Neuronal stem cell (in vitro differentiated cells): ENCODE measurements around the gene TADA2B.

Source experiments
- DNase-seq: peaks from one replicate; pipeline ENCODE4 v3.0.0-alpha.2; 2013; ENCODE audit warnings: low spot score
- H2AFZ ChIP-seq: one replicate; pipeline ENCODE4 v1.6.1; 2013; ENCODE audit warnings: mild to moderate bottlenecking, low read length, inconsistent platforms
- H2AK5ac ChIP-seq: 2 replicates; pipeline ENCODE4 v1.6.1; 2013; ENCODE audit warnings: low read depth, mild to moderate bottlenecking, inconsistent platforms, low read length, moderate library complexity, mixed read lengths
- H2BK120ac ChIP-seq: 2 replicates; pipeline ENCODE4 v1.6.1; 2013; ENCODE audit warnings: low read depth, mild to moderate bottlenecking, inconsistent platforms, low read length, moderate library complexity, mixed read lengths
- H2BK12ac ChIP-seq: one replicate; pipeline ENCODE4 v1.6.1; 2013; ENCODE audit warnings: low read length, inconsistent platforms
- H2BK15ac ChIP-seq: 2 replicates; pipeline ENCODE4 v1.6.1; 2013; ENCODE audit warnings: mild to moderate bottlenecking, low read length, inconsistent platforms, mixed read lengths
- H2BK5ac ChIP-seq: one replicate; pipeline ENCODE4 v1.6.1; 2013; ENCODE audit warnings: inconsistent platforms, mild to moderate bottlenecking, low read length, moderate library complexity
- H3K14ac ChIP-seq: one replicate; pipeline ENCODE4 v1.6.1; 2013; ENCODE audit warnings: low read length, inconsistent platforms
- H3K18ac ChIP-seq: 2 replicates; pipeline ENCODE4 v1.6.1; 2013; ENCODE audit warnings: low read length, inconsistent platforms
- H3K23ac ChIP-seq: 2 replicates; pipeline ENCODE4 v1.6.1; 2013; ENCODE audit warnings: low read depth, mild to moderate bottlenecking, mixed read lengths, low read length, inconsistent platforms; ENCODE audit not compliant: poor library complexity
- H3K27ac ChIP-seq: replicated peaks from 3 replicates; pipeline ENCODE4 v1.5.1; 2013; ENCODE audit warnings: low read length, inconsistent platforms
- H3K27me3 ChIP-seq, 3 experiments: 2 replicates each; pipeline ENCODE4 v1.6.1; 2013; ENCODE audit warnings: low read length in 3 of 3, mild to moderate bottlenecking in 2 of 3, inconsistent platforms in 1 of 3, low read depth in 1 of 3, mixed read lengths in 1 of 3, moderate library complexity in 1 of 3; ENCODE audit not compliant: control insufficient read depth in 3 of 3, insufficient read depth in 3 of 3
- H3K36me3 ChIP-seq, 2 donors: replicated peaks in 1 of 2; 2 replicates each; pipeline ENCODE4 v1.6.1; 2013; ENCODE audit warnings: low read length in 2 of 2; ENCODE audit not compliant: control insufficient read depth in 2 of 2, insufficient read depth in 2 of 2
- H3K4ac ChIP-seq: 2 replicates; pipeline ENCODE4 v1.6.1; 2013; ENCODE audit warnings: inconsistent platforms, mild to moderate bottlenecking, low read length, moderate library complexity
- H3K4me1 ChIP-seq, 2 donors: 1 replicate in 1 of 2; 2 replicates in 1 of 2; pipeline ENCODE4 v1.6.1; 2013; ENCODE audit warnings: low read length in 2 of 2, low read depth in 1 of 2; ENCODE audit not compliant: control insufficient read depth in 2 of 2, insufficient read depth in 1 of 2
- H3K4me2 ChIP-seq: one replicate; pipeline ENCODE4 v1.6.1; 2013; ENCODE audit warnings: mild to moderate bottlenecking, low read length, inconsistent platforms; ENCODE audit not compliant: insufficient read depth, poor library complexity, severe bottlenecking
- H3K4me3 ChIP-seq, 2 donors: 2 replicates each; pipeline ENCODE4 v1.5.1; 2013; ENCODE audit warnings: low read length in 2 of 2, mild to moderate bottlenecking in 2 of 2, inconsistent platforms in 1 of 2, moderate library complexity in 1 of 2
- H3K79me1 ChIP-seq: one replicate; pipeline ENCODE4 v1.6.1; 2013; ENCODE audit warnings: low read depth, mild to moderate bottlenecking, inconsistent platforms, low read length, moderate library complexity
- H3K9ac ChIP-seq: one replicate; pipeline ENCODE4 v1.6.1; 2013; ENCODE audit warnings: mild to moderate bottlenecking, low read depth, low read length, inconsistent platforms; ENCODE audit not compliant: poor library complexity
- H3K9me3 ChIP-seq, 2 donors: replicated peaks in 1 of 2; 2 replicates each; pipeline versions ENCODE3 to v1.6.1; 2013; ENCODE audit warnings: low read length in 2 of 2, mild to moderate bottlenecking in 2 of 2, inconsistent platforms in 1 of 2, low read depth in 1 of 2, mixed read lengths in 1 of 2, moderate library complexity in 1 of 2; ENCODE audit not compliant: control insufficient read depth in 2 of 2, insufficient read depth in 1 of 2
- H4K8ac ChIP-seq: one replicate; pipeline ENCODE4 v1.6.1; 2013; ENCODE audit warnings: low read depth, mild to moderate bottlenecking, inconsistent platforms, low read length, moderate library complexity
- H4K91ac ChIP-seq: one replicate; pipeline ENCODE4 v1.6.1; 2013; ENCODE audit warnings: low read length, low read depth, mild to moderate bottlenecking, inconsistent platforms; ENCODE audit not compliant: poor library complexity
- WGBS, 2 donors: extraction: QIAGEN DNeasy Blood & Tissue Kit; methylation state at CpG; one replicate each; pipeline ENCODE4 v1.1.7; 2013; ENCODE audit warnings: missing lambda C conversion rate in 2 of 2, mixed read lengths in 1 of 2; ENCODE audit not compliant: insufficient read length in 2 of 2, insufficient replicate concordance in 1 of 2; ENCODE audit errors: extremely low coverage in 2 of 2; 5-methylcytosine and 5-hydroxymethylcytosine counted together

TADA2B gene

GRCh38 chr4:7107166-7107905, 64.2 kb downstream of the TADA2B start:
- Histone ChIP-seq H2BK15ac (peak overlapping the region; percentile 67), H2BK5ac (no peak overlapping the region), H3K27ac (no peak overlapping the region), H2BK120ac (peak overlapping the region; percentile 33), H4K91ac (no peak overlapping the region), H3K27me3 (peaks cover 0 to 26% (median 2%) of the 10 kb centered on the region in 3 experiments), H2BK12ac (peak overlapping the region; percentile 5), H3K9me3 (peaks cover 0 to under 1% of the 10 kb centered on the region in 2 donors), H4K8ac (no peak overlapping the region), H3K23ac (peak overlapping the region; percentile 67), H3K4me1 (peaks cover 2 to 11% of the 10 kb centered on the region in 2 donors), H2AFZ (no peak overlapping the region), H2AK5ac (peak overlapping the region; percentile 88), H3K9ac (no peak overlapping the region), H3K14ac (peak overlapping the region; percentile 76), H3K36me3 (no peaks in the 10 kb centered on the region), H3K79me1 (no peaks in the 10 kb centered on the region), H3K4ac (no peak overlapping the region), H3K4me2 (no peak overlapping the region), H3K18ac (peak overlapping the region; percentile 27), H3K4me3 (no peak overlapping the region)
- DNase-seq = no peak
- no CpG with 5 or more reads among the region's 11 CpGs for WGBS, 2 donors
